ENCODE measurements around the gene CUEDC1.

DNA sequence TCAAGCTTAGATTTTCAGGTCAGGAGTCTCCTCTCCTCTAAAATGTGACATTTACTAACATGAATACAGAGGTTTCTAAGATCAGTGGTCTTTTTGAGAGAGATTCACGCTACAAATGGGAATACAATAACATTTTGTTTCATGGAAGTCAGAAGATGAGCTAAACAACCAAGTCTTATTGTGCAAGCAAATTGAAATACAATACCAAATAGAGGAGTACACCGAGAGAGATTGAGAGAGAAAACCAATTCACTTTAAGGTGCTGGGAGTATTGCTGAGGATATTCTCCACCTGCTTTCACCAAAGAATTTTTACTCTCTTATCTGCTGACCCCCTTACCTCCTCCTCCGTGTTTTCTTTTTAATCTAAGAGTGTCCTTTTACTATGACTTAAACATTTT lies 21.4 kb upstream of the CUEDC1 start:
- TF ChIP-seq, protein P1, sequence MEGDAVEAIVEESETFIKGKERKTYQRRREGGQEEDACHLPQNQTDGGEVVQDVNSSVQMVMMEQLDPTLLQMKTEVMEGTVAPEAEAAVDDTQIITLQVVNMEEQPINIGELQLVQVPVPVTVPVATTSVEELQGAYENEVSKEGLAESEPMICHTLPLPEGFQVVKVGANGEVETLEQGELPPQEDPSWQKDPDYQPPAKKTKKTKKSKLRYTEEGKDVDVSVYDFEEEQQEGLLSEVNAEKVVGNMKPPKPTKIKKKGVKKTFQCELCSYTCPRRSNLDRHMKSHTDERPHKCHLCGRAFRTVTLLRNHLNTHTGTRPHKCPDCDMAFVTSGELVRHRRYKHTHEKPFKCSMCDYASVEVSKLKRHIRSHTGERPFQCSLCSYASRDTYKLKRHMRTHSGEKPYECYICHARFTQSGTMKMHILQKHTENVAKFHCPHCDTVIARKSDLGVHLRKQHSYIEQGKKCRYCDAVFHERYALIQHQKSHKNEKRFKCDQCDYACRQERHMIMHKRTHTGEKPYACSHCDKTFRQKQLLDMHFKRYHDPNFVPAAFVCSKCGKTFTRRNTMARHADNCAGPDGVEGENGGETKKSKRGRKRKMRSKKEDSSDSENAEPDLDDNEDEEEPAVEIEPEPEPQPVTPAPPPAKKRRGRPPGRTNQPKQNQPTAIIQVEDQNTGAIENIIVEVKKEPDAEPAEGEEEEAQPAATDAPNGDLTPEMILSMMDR (IDR thresholded peaks at IDR 0.05) = no peak
- no peak for TF ChIP-seq POLR2A (IDR thresholded peaks at IDR 0.05)

All from lower leg skin (tissue), 3 donors.